HFF-Myc (cell line): ENCODE measurements around the gene OR4A47.
"Not testable (repeated sequence)": the region's sequence is repeated elsewhere in the genome, so short reads cannot be mapped to it uniquely, and the experiment has no call there.

ENCODE experiments used
- DNase-seq: peaks from one replicate; pipeline ENCODE4 v3.0.0-alpha.2; 2011; ENCODE audit warnings: low read depth; ENCODE audit errors: extremely low read depth
- H3K4me3 ChIP-seq: replicated peaks from 2 replicates; pipeline ENCODE4 v1.5.1; 2011; ENCODE audit warnings: low read depth, mild to moderate bottlenecking, control low read depth, low read length
- CTCF ChIP-seq: IDR thresholded peaks from 2 replicates; pipeline ENCODE4 v1.5.1; 2012; ENCODE audit warnings: mild to moderate bottlenecking, low read depth, low read length, control low read depth; ENCODE audit errors: missing control alignments

Gene OR4A47

GRCh38 chr11:48488493-48488892, at the start of gene OR4A47:
Gene OR4A47 (plus strand): TSS chr11:48488793. CDS start chr11:48488793, 0 bp downstream.
- DNase-seq, H3K4me3 ChIP-seq: not testable (repeated sequence)

- DNase-seq, H3K4me3 ChIP-seq: not testable (repeated sequence)
Measured at GRCh38 chr11:48455909-48456308, 32.7 kb upstream of the OR4A47 start.

- not testable (repeated sequence) for H3K4me3 ChIP-seq, DNase-seq
Measured at GRCh38 chr11:48473966-48474365, 14.6 kb upstream of the OR4A47 start.

- not testable (repeated sequence) for DNase-seq, H3K4me3 ChIP-seq
Measured at GRCh38 chr11:48474703-48475102, 13.9 kb upstream of the OR4A47 start.

GRCh38 chr11:48506169-48506568, 17.6 kb downstream of the OR4A47 start:
- DNase-seq, H3K4me3 ChIP-seq: not testable (repeated sequence)

GRCh38 chr11:48538991-48539390, 50.4 kb downstream of the OR4A47 start:
- DNase-seq: no peak
- no peak for TF ChIP-seq CTCF

More at GRCh38 chr11:48538991-48539390, 50.4 kb downstream of the OR4A47 start:
- H3K4me3 ChIP-seq: no peak overlapping the region
